HuH-7 (cell line): ENCODE measurements around the gene CDH23.

ENCODE experiments used
- DNase-seq: peaks from one replicate; pipeline ENCODE4 v3.0.0; 2011; ENCODE audit warnings: low spot score

CDH23 gene

DNA sequence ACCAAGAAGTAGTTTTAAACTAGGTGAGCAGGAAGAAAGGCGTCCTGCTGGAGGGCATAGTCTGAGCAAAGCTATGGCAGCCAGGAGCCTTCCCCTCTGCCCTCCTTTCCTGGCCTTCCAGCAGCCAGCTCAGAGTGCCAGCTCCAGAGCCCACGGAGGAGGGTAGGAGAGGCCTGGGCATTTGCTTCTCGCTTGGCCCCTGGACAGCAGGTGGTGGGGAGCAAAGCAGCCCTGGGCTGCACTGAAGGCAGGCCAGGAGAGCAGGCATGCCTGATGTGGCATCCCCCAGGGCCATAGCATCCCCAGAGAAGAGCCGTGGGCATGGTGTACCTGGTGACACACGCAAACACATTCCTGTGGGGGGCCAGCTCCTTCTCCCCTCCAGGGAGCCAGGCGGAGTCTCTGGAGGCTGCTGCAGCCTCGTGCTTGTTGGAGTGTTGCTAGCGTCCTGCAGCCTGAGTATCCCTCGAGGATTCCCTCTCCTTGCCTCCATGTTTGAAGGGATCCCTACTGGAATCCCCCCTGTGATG, 43.9 kb downstream of the CDH23 start:
- no peak for DNase-seq

- no peak for DNase-seq
Observed at GRCh38 chr10:71442000-71442399, 45.3 kb downstream of the CDH23 start.

DNA sequence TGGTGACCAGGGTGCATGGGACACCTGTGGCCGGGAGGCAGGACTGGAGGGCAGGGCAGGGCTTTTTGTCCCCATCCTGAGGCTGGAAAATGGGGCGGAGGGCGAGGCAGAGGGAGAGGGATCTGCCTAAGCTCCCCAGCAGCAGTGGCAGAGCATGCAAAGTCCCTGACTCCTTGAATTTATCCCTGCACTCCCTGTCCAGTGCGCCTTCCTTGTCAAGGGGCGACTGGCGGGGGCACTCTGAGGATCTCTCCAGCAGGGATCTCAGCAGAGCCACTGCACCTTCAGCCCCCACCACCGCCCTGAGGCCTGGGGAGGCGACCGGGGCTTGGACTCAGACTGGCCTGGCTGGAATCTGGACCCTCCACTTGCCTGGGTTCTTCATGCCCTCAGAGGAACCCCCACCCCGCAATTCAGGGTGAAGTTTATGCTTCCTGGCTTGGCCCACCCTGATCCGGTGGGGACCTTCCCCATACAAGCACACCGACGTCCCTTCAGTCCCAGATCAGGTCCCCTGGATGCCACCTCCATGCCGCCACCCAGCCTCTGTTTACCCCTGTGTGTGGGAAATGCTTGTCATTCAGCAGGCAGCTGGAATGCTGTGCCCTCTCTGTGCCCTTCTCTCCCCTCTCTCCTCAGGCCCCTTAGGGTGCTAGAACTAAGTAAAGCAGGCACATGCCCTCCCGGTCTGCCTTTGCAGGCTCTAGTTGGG, 46.3 kb downstream of the CDH23 start:
- DNase-seq: no peak

GRCh38 chr10:71443676-71444075, 47.0 kb downstream of the CDH23 start:
- no peak for DNase-seq

DNA sequence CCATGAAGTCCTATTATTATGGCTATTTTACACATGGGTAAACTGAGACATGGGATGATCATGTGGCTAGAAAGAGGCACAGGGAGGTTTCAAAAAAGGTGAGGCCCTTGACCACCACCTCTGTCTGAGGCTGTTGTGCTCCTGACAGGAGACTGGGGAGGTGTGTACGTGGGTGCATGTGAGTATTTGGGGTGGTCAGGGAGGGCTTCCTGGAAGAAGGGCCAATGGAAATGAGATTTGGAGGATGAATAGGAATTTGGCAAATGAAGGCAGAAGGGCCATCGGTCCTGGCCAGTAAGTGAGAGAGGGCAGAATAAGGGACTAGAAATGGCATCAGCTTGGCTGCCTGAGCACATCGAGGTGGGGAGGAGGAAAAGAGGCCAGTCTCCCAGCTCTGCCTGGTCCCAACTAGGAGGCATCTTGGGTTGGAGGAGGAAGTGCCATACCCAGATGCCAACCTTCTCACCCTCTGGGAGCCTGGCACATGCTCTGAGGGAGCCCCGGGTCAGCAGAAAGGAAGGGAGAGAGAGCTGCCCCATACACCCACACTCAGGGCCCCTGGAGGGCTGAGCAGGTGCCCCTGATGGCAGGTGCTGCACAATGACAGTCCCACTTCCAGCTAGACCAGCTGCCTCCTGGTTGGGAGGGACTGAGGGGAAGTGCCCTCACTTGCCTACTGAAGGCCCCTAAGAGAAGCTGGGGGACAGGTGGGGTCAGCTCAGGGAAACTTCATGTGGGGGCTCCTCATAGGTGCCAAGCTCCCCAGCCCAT, 47.7 kb downstream of the CDH23 start:
- DNase-seq: no peak

DNA sequence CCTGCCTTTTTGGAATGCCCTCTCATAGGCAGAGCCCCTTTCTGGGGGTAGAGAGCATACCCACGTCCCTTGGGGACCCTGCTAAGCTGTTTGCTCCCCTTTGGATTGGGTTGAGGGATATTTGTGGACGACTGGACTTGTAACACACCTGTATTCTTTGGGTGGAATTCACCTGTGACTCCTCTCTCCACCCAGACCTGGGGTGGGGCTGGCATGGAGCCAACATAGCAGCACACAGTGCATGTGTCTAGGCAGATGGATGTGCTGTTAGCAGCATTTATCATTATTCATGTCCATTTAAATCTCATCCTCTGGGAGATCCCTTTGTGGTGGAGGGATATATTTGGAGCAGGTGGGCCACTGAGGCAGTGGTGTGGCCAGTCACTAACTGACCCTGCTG, 51.0 kb downstream of the CDH23 start:
- DNase-seq: no peak

DNA sequence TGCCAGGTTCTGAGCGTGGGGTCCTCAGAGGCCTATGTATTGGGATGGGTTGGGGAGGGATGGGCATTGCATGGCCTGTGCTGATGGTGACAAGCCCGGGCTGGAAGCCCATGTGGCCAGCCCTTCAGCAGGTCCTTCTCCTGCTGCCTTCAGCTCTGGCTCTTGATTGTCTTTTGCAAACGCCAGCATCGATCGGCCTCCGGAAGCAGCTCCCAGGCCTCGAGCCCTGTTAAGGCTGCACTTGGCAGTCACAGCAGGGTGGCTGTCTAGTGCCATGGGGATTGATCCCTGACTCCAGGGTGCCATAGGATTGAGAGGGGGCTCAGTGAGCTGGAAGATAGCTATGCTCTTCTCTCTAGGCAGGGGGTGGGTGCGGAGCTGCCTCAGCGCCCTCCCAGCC, 51.4 kb downstream of the CDH23 start:
- no peak for DNase-seq

DNA sequence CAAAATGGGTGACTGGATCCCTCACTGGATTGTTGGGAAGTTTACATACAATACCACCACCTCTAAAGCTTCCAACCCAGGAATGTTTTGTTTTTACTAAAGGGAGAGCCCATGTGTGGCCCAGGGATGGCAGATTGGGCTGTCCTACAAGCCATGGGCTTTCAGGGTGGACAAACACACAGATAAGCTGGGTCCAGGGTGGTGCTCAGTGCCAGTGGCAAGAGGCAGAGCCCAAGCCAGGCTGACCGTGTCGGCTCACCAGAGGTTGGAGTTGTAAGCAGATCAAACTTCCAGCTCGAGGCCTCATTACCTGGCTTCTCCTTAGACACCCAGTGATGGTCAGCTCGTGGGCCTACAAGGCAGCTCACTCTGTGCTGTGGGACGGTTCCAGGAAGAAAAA, 52.3 kb downstream of the CDH23 start:
- DNase-seq: no peak

DNA sequence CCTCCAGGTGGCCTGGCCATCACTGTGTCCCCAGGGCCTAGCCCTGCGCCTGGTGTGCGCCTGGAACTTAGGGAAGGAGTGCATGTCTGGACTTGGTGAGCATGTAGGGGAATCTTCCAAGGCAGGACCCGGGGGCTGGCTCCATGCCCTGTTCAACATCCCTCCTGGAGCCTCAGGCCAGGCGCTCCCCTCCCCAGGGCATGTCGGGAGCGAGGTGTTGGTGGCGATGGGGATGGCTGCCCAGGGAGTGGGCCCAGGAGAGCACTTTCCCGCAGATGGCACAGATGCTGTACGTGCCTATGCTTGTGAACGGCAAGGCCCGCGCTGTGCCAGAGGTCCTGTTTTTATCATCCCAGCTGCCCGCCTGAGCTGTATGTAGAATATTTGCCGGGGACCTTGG, 55.0 kb downstream of the CDH23 start:
- DNase-seq: no peak

- no peak for DNase-seq
Observed at GRCh38 chr10:71453186-71453585, 56.5 kb downstream of the CDH23 start.

DNA sequence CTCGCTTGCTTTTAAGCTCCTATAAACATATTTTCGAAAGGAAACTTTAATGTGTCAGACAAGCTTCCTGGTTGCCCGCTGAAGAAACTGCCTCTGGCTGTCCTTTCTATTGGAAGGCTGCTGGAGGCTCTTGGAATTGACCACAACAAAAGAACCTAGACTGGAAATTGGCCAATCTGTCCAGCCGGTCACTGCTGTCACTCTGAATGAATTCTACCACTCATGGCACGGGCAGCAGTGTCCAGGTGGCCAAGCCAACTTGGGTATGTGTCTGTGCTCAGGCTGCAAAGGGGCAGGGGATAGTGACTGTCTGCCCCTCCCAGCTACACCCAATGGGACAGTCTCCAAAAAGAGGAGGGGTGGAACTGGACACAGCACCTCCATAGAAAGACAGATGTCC, 57.6 kb downstream of the CDH23 start:
- no peak for DNase-seq

GRCh38 chr10:71455035-71455434, 58.3 kb downstream of the CDH23 start:
- DNase-seq: no peak

DNA sequence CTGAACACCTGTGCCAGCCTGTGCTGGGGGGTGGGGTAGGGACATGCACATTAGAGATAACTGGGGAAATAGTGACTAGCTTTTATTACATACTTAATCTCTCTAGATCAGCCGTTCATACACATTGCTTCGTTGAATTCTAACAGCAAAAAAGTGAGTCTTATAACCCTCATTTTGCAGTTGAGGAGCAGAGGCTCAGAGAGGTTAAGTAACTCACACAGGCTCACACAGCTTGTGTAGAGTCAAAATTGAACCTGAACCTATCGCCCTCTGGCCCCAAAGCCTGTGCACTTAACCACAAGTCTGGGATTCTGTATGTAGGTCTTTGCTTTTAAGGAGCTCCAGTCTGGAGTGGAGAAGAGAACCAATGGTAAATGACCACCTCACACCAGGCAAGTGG, 59.9 kb downstream of the CDH23 start:
- no peak for DNase-seq

- DNase-seq: no peak
Observed at GRCh38 chr10:71457908-71458307, 61.2 kb downstream of the CDH23 start.

- no peak for DNase-seq
Observed at GRCh38 chr10:71458387-71458786, 61.7 kb downstream of the CDH23 start.

DNA sequence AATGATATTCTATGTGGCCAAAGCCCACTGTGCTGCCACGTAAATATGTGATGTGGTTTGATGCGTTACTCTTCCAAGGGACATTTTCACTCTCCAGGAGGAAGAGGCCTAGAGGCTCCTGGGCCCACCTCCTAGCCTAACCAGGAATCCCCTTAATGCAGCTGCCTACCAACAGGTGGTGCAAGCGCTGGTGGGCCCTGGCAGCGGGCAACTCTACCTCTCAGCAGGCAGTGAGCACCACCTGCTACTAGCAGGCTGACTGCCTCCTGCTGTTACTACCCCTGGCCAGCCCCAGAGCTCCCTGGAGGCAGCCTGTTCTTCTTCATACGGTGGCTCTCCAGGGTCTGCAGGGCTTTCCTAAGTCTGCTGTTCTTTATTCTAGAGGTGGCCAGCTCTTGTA, 62.8 kb downstream of the CDH23 start:
- DNase-seq: no peak

DNA sequence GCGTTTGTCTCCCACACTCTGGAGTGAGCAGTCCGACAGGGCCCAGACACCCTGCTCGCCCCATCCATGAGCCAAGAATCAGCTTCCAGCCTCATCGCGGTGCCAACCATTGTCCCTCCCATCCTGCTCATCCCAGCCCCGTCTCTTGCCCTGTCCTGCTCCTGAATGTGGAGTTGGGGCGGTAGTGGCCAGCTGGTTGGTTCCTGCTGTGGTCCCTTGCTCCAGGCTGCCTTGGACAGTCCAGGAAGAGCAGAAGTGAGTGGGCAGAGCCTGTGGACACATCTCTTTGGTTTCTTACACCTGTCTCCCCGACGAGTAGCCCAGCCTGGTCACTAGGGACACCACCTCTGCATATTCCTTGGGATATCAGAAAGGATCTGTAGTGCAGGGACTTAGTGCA, 63.9 kb downstream of the CDH23 start:
- no peak for DNase-seq

DNA sequence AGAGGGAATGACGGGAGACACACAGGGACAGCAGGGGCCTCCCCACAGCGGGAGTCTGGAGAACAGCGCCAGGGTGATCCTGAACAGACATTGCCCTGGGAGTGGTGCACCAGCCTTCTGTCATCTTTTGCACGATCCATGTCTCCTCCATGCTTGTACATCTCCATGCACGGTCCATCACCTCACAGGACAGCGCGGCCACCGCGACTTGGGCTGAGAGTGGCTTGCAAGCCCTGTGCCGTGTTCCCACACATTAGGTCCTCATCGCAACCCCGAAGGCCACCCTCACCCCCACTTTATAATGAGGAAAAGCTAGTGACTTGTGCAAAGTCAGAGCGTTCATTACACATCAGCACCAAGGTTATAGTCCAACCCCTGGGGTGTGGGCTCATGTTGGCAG, 64.7 kb downstream of the CDH23 start:
- DNase-seq: no peak

DNA sequence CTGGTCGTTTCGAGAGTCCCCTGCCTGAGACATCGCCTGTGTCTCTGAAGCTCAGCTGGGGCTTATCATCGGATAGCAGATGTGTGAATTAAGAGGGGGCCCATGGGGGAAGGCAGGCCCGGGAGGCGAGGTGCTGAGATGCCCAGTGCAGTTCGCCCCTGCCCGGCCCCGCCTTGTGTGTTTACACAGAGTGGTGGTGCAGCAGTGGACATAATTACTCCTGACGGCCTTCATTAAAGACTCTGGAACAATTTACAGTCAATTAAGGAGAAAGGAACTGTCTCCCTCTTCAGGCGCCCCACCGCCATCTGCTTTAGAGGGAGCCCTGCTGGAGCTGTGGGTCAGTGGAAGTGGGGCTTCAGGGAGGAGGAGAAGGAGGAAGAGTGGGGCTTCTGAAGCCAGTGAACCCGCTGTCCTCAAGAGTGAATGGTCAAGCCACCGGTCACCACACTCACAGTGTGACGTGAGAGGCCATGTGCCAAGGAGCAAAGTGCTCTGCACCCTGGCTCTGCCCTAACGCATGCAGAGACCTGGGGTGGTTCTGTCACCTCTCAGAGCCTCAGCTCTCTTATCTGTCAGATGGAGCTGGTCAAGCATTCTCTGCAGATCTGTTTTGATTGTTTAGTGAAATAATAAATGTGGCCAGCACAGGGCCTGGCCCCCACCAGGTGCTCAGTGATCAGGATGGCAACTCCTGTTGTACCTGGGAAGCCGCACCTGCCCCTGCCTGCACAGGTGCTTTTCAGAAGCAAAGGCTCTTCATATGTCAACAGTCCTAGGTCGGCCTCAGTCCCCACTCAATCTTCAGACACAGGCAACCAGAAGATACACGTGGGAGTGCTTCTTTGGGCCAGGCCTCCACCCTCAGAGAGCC, 65.6 kb downstream of the CDH23 start:
- no peak for DNase-seq

GRCh38 chr10:71463111-71463510, 66.4 kb downstream of the CDH23 start:
- no peak for DNase-seq

GRCh38 chr10:71465551-71466252, 69.0 kb downstream of the CDH23 start:
- no peak for DNase-seq

GRCh38 chr10:71466330-71466729, 69.6 kb downstream of the CDH23 start:
- DNase-seq: no peak
